ENCODE data around the gene LSM12. TPM values are rescaled to one million over a fixed set of nuclear protein-coding genes. Genes with fewer than 3 reads are reported as not detected.

Gene LSM12
- total and polyA plus RNA-seq, 8 donors: 31.3 to 53.2 (median 37.2) TPM

DNA sequence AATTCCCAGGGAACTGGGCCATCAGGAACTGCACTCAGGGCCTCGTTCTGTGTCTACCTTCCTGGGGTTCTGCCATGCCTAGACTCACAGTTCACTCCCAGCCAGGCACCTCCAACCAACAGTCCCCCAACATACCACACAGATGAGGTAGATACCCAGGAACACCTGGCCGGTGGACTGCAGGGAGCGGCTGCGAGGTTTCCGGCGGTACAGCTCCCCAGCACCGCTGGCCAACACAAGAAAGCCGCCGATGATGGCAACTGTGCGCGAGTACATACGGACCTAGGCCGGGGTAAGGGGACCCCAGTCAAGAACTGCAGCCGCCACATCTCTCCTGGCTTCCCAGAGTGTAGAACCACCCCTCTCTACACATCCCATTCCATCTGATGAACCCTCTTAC, 53.6 kb downstream of the LSM12 start:
- peaks cover 0 to 3% of the 10 kb centered on the region in 2 donors for H3K27me3 ChIP-seq
- no peak for ATAC-seq
- no peak overlapping the region for H3K27ac ChIP-seq
- H3K4me1 ChIP-seq: peaks cover 15 to 26% of the 10 kb centered on the region in 2 donors
- TF ChIP-seq, protein P1, sequence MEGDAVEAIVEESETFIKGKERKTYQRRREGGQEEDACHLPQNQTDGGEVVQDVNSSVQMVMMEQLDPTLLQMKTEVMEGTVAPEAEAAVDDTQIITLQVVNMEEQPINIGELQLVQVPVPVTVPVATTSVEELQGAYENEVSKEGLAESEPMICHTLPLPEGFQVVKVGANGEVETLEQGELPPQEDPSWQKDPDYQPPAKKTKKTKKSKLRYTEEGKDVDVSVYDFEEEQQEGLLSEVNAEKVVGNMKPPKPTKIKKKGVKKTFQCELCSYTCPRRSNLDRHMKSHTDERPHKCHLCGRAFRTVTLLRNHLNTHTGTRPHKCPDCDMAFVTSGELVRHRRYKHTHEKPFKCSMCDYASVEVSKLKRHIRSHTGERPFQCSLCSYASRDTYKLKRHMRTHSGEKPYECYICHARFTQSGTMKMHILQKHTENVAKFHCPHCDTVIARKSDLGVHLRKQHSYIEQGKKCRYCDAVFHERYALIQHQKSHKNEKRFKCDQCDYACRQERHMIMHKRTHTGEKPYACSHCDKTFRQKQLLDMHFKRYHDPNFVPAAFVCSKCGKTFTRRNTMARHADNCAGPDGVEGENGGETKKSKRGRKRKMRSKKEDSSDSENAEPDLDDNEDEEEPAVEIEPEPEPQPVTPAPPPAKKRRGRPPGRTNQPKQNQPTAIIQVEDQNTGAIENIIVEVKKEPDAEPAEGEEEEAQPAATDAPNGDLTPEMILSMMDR (IDR thresholded peaks at IDR 0.05): no peak
- peaks cover 0 to 23% of the 10 kb centered on the region in 2 donors for H3K36me3 ChIP-seq
- no peak for DNase-seq
- H3K9me3 ChIP-seq: no peaks in the 10 kb centered on the region
- H3K4me3 ChIP-seq: no peak overlapping the region
- intact Hi-C loops (cut with DNase I): no loop called here

DNA sequence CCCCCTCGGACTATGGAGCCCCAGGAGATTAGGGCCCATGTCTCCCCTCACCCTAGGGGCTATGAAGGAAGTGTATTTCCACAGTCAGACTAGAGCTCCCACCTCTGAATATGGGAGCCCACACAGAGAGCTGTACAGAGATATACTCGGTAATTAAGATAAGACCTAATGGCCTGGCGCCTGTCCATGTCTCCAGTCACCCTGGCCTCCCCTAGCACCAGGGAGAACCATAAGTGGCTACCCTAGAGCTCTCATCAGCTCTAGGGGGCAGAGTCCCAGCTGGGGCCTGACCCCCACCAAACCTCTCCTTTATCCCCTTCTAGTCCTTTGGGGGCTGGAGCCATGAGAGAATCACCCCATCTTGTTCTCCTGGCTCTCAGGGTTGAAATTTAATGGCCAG, 54.1 kb downstream of the LSM12 start:
- Histone ChIP-seq H3K9me3 (no peaks in the 10 kb centered on the region), H3K4me1 (peaks cover 19 to 31% of the 10 kb centered on the region in 2 donors), H3K27ac (no peak overlapping the region), H3K4me3 (no peak overlapping the region), H3K36me3 (peaks cover 0 to 23% of the 10 kb centered on the region in 2 donors), H3K27me3 (peaks cover 0 to 7% of the 10 kb centered on the region in 2 donors)
- intact Hi-C loops (cut with DNase I): no loop called here
- DNase-seq: no peak
- ATAC-seq: no peak
- TF ChIP-seq, protein P1 (IDR thresholded peaks at IDR 0.05): no peak

- no peak for ATAC-seq
- Histone ChIP-seq H3K4me1 (peaks cover 23 to 35% of the 10 kb centered on the region in 2 donors), H3K36me3 (peaks cover 0 to 23% of the 10 kb centered on the region in 2 donors), H3K4me3 (no peak overlapping the region), H3K9me3 (no peaks in the 10 kb centered on the region), H3K27me3 (peaks cover 0 to 11% of the 10 kb centered on the region in 2 donors), H3K27ac (no peak overlapping the region)
- intact Hi-C loops (cut with DNase I): no loop called here
- TF ChIP-seq, protein P1 (IDR thresholded peaks at IDR 0.05): no peak
- no peak for DNase-seq
Measured at GRCh38 chr17:44011876-44012275, 54.6 kb downstream of the LSM12 start.

GRCh38 chr17:44010966-44011647, 55.4 kb downstream of the LSM12 start:
- DNase-seq (no peak), ATAC-seq (no peak)
- Histone ChIP-seq H3K9me3 (no peaks in the 10 kb centered on the region), H3K36me3 (peaks cover 0 to 23% of the 10 kb centered on the region in 2 donors), H3K27ac (no peak overlapping the region), H3K4me1 (peaks cover 25 to 40% of the 10 kb centered on the region in 2 donors), H3K4me3 (no peak overlapping the region), H3K27me3 (peaks cover 2 to 17% of the 10 kb centered on the region in 2 donors)
- intact Hi-C loops (cut with DNase I): no loop called here
- TF ChIP-seq, protein P1 (IDR thresholded peaks at IDR 0.05): no peak

DNA sequence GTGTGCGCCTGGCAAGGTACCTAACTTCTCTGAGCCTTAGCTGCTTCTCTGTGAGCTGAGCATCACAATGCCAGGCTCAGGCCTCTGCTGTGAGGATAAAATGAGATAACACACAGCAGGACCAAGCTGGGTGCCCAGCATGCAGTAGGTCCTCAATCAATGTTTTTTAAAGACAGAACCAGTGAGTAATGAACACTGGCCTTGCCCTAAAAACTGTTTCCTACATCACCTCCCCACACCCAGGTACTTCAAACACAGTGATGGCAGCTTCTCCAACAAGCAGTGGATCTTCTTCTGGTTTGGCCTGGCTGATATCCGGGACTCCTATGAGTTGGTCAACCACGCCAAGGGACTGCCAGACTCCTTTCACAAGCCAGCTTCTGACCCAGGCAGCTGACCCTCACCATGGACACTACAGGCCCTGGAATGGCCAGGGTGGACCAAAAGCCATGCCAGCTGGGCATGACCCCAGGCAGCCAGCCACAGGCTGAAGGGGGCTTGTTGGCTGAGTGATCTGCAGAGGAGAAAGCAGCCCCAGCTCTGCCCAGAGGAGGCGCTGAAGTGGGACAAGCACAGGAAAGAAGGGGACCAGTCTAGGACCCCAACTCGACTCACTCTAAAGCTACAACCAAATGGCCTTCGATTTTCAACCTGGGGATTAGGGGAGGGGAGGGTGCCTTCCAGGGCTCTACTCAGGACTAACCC, 58.1 kb downstream of the LSM12 start:
- Histone ChIP-seq H3K36me3 (peaks cover 0 to 23% of the 10 kb centered on the region in 2 donors), H3K4me3 (peak overlapping the region in 1 of 2 donors; percentile 67), H3K9me3 (no peaks in the 10 kb centered on the region), H3K27me3 (peaks cover 22 to 44% of the 10 kb centered on the region in 2 donors), H3K4me1 (peaks cover 29 to 42% of the 10 kb centered on the region in 2 donors), H3K27ac (no peak overlapping the region)
- TF ChIP-seq, protein P1 (IDR thresholded peaks at IDR 0.05): no peak
- intact Hi-C loops (cut with DNase I): no loop called here
- DNase-seq: no peak
- no peak for ATAC-seq

Measured in left lung (tissue), 10 donors.